SU-DHL-6 (cell line): Measurements from ENCODE around the gene NAA35.
"Not testable (repeated sequence)": the region's sequence is repeated elsewhere in the genome, so short reads cannot be mapped to it uniquely, and the experiment has no call there.

Source experiments
- H2AFZ ChIP-seq: fragments of 200-600 bp; sonication (generic); 2 replicates; pipeline ENCODE4 v1.6.1; 2014; ENCODE audit warnings: low read depth, mild to moderate bottlenecking, moderate library complexity, mixed read lengths, antibody characterized with exemption, low read length; ENCODE audit not compliant: severe bottlenecking
- H3F3A ChIP-seq: fragments of 200-600 bp; shearing (Covaris generic); 2 replicates; pipeline ENCODE4 v1.6.0; 2016; ENCODE audit warnings: antibody characterized with exemption, mild to moderate bottlenecking; ENCODE audit not compliant: insufficient read depth
- H3K27ac ChIP-seq: fragments of 200-600 bp; sonication (generic); 2 replicates; pipeline ENCODE4 v1.5.1; 2016; ENCODE audit warnings: low read depth, mild to moderate bottlenecking, low read length, moderate library complexity, mixed read lengths
- H3K27me3 ChIP-seq: fragments of 200-600 bp; sonication (generic), shearing (Covaris generic); 2 replicates; pipeline ENCODE4 v1.6.0; 2014; ENCODE audit warnings: mild to moderate bottlenecking, low read length
- H3K36me3 ChIP-seq: fragments of 200-600 bp; sonication (generic); 2 replicates; pipeline ENCODE4 v1.6.1; 2014; ENCODE audit warnings: mild to moderate bottlenecking, low read length, mixed read lengths
- H3K4me2 ChIP-seq: fragments of 300-600, 200-600 bp; shearing (Covaris generic), sonication (generic); 2 replicates; pipeline ENCODE4 v1.6.0; 2014; ENCODE audit warnings: low read length, low read depth, mild to moderate bottlenecking; ENCODE audit not compliant: poor library complexity, severe bottlenecking
- H3K4me3 ChIP-seq: fragments of 200-600 bp; sonication (generic); 2 replicates; pipeline ENCODE4 v1.5.1; 2014; ENCODE audit warnings: antibody characterized with exemption, low read length, mild to moderate bottlenecking, mixed read lengths; ENCODE audit not compliant: insufficient read depth, poor library complexity, severe bottlenecking
- H3K79me2 ChIP-seq: fragments of 200-600 bp; sonication (generic); 2 replicates; pipeline ENCODE4 v1.6.1; 2014; ENCODE audit warnings: mild to moderate bottlenecking, low read length, moderate library complexity; ENCODE audit not compliant: insufficient read depth
- H3K9ac ChIP-seq: fragments of 200-600 bp; sonication (generic); 2 replicates; pipeline ENCODE4 v1.7.0; 2014; ENCODE audit warnings: mild to moderate bottlenecking, low read length
- H3K9me2 ChIP-seq: fragments of 200-600 bp; sonication (generic); replicated peaks from 2 replicates; pipeline ENCODE4 v1.6.1; 2014; ENCODE audit warnings: low read length; ENCODE audit not compliant: insufficient read depth
- H3K9me3 ChIP-seq: fragments of 200-600 bp; sonication (generic); 2 replicates; pipeline ENCODE4 v1.6.1; 2014; ENCODE audit warnings: low read length, mixed read lengths; ENCODE audit not compliant: insufficient read depth
- H4K20me1 ChIP-seq: fragments of 200-600 bp; sonication (generic); 2 replicates; pipeline ENCODE4 v1.6.1; 2014; ENCODE audit warnings: low read depth, mild to moderate bottlenecking, antibody characterized with exemption, low read length, moderate library complexity, mixed read lengths
- CTCF ChIP-seq: fragments of 200-600 bp; sonication (generic); IDR thresholded peaks from one replicate; pipeline ENCODE4 v1.5.1; 2017; ENCODE audit warnings: antibody characterized with exemption, mild to moderate bottlenecking, low read length, moderate library complexity; ENCODE audit not compliant: insufficient read depth, poor library complexity, severe bottlenecking
- EZH2phosphoT487 ChIP-seq: fragments of 200-600 bp; sonication (generic), shearing (Covaris generic); conservative IDR thresholded peaks from 2 replicates; pipeline ENCODE4 v1.6.1; 2018; ENCODE audit warnings: mild to moderate bottlenecking, antibody characterized with exemption, low read length, moderate library complexity, mixed read lengths

Gene NAA35

GRCh38 chr9:85973238-85973637, 32.3 kb downstream of the NAA35 start:
- Histone ChIP-seq H3K9ac (no peak overlapping the region), H3K36me3 (peaks cover 19% of the 10 kb centered on the region; the same call in 1 of the 2 replicates), H4K20me1 (no peaks in the 10 kb centered on the region), H3K9me3 (no peaks in the 10 kb centered on the region), H3K4me3 (no peak overlapping the region), H3K9me2 (no peaks in the 10 kb centered on the region), H3K27me3 (no peaks in the 10 kb centered on the region), H3K79me2 (no peaks in the 10 kb centered on the region), H2AFZ (no peak overlapping the region), H3F3A (no peaks in the 10 kb centered on the region), H3K4me2 (no peak overlapping the region), H3K27ac (no peak overlapping the region)
- TF ChIP-seq CTCF (no peak), EZH2phosphoT487 (no peak)

- not testable (repeated sequence) for H3F3A ChIP-seq, H3K79me2 ChIP-seq, H3K9me3 ChIP-seq, H3K9ac ChIP-seq, H2AFZ ChIP-seq, H3K4me3 ChIP-seq, H3K27me3 ChIP-seq, H3K9me2 ChIP-seq, H3K4me2 ChIP-seq, H3K27ac ChIP-seq, H4K20me1 ChIP-seq
- H3K36me3 ChIP-seq = peaks cover 19% of the 10 kb centered on the region; the same call in 1 of the 2 replicates
Measured at GRCh38 chr9:85974055-85974547, 33.2 kb downstream of the NAA35 start.

- H4K20me1 ChIP-seq = no peaks in the 10 kb centered on the region
- H3K79me2 ChIP-seq = no peaks in the 10 kb centered on the region
- no peaks in the 10 kb centered on the region for H3F3A ChIP-seq
- H3K36me3 ChIP-seq = peaks cover 19% of the 10 kb centered on the region; the same call in 1 of the 2 replicates
- no peak overlapping the region for H3K4me2 ChIP-seq
- H3K9me3 ChIP-seq = no peaks in the 10 kb centered on the region
- no peaks in the 10 kb centered on the region for H3K27me3 ChIP-seq
- no peak overlapping the region for H3K27ac ChIP-seq
- H3K9me2 ChIP-seq = no peaks in the 10 kb centered on the region
- no peak overlapping the region for H3K9ac ChIP-seq
- H2AFZ ChIP-seq = no peak overlapping the region
- no peak for TF ChIP-seq EZH2phosphoT487
- TF ChIP-seq CTCF = no peak
- no peak overlapping the region for H3K4me3 ChIP-seq
Measured at GRCh38 chr9:85978496-85978895, 37.5 kb downstream of the NAA35 start.

GRCh38 chr9:85981369-85981768, 40.4 kb downstream of the NAA35 start:
- no peaks in the 10 kb centered on the region for H3K9me2 ChIP-seq
- no peaks in the 10 kb centered on the region for H3F3A ChIP-seq
- H3K4me3 ChIP-seq = no peak overlapping the region
- H3K36me3 ChIP-seq = peaks cover 10% of the 10 kb centered on the region; the same call in 1 of the 2 replicates
- H4K20me1 ChIP-seq = no peaks in the 10 kb centered on the region
- no peaks in the 10 kb centered on the region for H3K27me3 ChIP-seq
- TF ChIP-seq EZH2phosphoT487 (no peak), CTCF (no peak)
- no peak overlapping the region for H2AFZ ChIP-seq
- H3K9me3 ChIP-seq = no peaks in the 10 kb centered on the region
- H3K27ac ChIP-seq = no peak overlapping the region
- no peaks in the 10 kb centered on the region for H3K79me2 ChIP-seq
- H3K9ac ChIP-seq = no peak overlapping the region
- H3K4me2 ChIP-seq = no peak overlapping the region
